HG02571 (cell line): ENCODE results near the gene OR6K3.
"Not testable (repeated sequence)": the region's sequence is repeated elsewhere in the genome, so short reads cannot be mapped to it uniquely, and the experiment has no call there.

Experiments
- ATAC-seq: cut with Tn5 transposase; IDR thresholded peaks from one replicate; pipeline ENCODE4 v1.9.1; 2021; ENCODE audit warnings: mild to moderate bottlenecking, moderate library complexity; ENCODE audit not compliant: unreplicated experiment

OR6K3 gene

GRCh38 chr1:158720620-158721019 lies at the start of gene OR6K3:
OR6K3 (minus strand) TSS chr1:158720720; CDS start chr1:158718115, 2,605 bp downstream.
- ATAC-seq: no peak

- ATAC-seq: no peak
Observed at GRCh38 chr1:158754420-158754819, 33.9 kb upstream of the OR6K3 start, which contains the start of gene OR6K6. OR6K6 (plus strand) TSS chr1:158754720; CDS start chr1:158754888, 168 bp downstream.

- ATAC-seq: no peak
Observed at GRCh38 chr1:158752155-158752712, 31.7 kb upstream of the OR6K3 start.

DNA sequence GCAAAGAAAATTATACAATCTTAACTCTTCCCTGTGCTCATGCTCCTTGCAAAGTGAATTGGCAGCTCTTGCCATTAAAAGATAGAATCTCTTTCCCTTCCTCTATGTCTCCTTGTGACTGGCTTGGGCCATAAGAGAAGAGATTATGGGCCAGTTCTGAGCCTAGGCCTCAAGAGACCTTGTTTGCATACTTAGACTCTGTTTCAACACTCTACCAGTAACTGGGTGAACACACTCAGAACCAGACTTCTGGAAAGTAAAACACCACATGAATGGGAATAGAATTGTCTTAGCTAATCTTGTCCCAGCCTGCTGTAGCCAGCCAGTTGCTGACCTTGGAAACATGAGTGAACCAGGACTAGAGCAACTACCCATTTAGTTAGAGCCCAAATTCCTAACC lies 15.3 kb upstream of the OR6K3 start:
- no peak for ATAC-seq

- no peak for ATAC-seq
Observed at GRCh38 chr1:158732524-158732923, 12.0 kb upstream of the OR6K3 start.

DNA sequence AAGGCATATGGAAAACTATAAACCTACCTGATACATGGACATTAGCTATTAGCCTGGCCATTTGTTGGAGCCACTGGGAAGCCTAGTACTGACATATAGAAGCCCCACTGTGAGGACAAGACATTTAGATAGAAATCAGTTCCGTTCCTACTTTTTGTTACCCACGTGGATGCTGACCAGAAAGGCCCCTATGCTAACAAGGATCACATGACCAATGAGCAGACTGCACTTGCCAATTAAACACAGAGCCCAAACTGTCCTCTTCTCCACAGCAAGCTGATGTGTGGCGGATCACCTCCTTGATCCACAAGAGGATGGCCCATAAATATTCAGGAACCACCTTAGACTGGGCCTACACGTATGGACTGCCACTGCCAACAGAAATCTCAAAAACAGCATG lies 11.2 kb upstream of the OR6K3 start:
- ATAC-seq: no peak

- ATAC-seq: no peak
Observed at GRCh38 chr1:158730453-158730852, 9.9 kb upstream of the OR6K3 start.

DNA sequence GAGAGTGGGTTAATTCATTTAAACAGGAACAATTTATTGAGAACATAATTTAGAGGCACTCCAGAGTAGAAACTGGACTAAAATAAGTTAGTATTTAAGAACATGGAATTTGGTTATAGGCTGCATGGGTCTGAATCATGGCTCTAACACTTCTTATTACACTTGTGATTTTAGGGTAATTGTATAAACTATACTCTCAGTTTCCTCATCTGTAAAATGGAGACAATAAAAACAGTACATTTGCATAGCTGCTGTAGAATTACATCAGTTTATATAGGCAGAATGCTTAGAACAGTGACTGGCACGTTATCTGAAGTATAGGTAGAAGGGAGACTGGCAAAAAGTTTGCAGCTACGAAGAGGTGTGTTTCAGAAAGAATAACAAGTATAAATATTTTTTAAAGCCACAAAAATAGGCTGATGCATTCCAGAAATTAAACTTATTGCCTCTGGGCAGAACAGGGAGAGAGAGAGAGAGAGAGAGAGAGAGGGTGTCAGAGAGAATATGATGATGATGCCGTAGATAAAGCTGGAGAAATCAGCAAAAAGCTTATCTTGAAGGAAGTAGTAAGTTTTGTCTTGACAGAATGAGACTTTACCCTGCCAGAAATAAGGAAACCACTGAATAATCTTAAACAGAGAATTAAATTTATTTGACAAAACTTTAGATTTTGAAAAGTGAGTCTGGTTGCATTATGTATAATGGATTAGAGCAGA lies 8.1 kb upstream of the OR6K3 start:
- no peak for ATAC-seq

GRCh38 chr1:158724442-158724841 lies 3.9 kb upstream of the OR6K3 start:
- ATAC-seq: no peak

DNA sequence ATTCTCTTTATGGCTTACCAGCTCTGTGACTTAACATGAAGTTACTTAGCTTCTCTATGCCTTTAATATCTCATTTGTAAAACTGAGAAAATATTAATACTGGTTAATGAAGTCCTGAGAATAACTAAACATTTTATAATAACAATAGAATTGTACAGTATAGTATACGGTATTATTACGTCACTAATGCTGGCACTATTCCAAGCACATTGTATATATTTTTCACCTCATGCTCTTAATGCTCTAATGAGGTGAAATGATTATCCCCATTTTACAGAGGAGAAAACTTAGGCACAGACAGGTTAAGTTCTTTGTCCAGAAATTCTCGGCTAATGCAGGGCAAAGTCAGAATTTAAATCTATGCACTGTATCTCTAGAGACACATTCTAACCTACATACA lies 856 bp downstream of the OR6K3 start:
- no peak for ATAC-seq

GRCh38 chr1:158717344-158717743 lies 3.2 kb downstream of the OR6K3 start:
- ATAC-seq: no peak

DNA sequence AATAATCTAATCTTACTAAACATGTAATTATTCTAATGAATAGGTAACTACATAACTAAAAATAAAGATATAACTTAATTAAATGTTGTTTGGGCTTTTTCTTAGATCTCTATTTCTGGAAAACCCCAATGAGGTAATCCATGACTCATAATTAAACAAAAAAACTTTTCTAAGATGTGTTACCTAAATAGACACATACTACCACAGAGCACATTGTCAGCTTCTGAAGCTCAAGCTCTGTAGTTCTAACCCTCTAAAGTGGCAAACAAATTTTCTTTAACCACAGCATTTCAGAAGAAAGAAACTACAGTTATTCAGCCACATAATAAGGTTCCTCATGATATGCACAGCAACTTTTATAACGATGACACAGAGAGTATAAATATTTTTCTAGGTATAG lies 4.2 kb downstream of the OR6K3 start:
- no peak for ATAC-seq

DNA sequence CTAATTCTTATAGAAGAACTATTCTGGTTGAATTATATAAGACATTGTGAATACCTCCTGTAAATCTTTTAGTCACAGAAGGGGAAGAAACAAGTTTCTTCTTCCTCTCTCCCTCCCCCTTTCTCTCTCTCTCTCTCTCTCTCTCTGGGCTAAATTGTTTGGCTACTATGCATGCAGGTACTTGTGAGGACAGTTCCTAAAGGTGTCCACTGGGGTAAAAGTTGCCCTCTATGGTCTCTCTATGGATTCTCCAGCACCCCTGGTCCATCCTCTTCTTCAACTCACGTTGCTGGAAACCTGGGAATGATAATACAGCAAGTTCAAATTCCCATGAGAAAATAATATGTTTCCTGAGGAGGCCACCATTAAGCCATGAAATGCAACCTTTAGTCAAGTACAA lies 5.8 kb downstream of the OR6K3 start:
- no peak for ATAC-seq

DNA sequence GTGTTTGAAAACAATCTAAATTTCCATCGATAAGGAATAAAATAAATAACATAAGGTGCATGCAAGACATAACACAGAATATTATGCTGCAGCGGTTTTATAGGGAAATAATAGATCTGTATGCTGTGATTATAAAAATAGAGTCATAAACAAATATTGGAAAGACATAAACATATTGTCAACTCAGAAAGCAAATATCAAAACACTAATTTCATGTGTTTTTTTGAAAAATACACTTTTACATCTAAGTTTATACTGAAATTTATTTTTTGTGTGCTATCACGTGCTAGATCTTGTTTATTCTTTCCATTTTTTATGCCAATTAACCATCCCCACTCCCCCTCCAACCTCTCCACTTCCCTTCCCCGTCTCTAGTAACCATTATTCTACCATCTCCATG lies 9.4 kb downstream of the OR6K3 start:
- no peak for ATAC-seq

GRCh38 chr1:158706096-158706495 lies 14.4 kb downstream of the OR6K3 start:
- no peak for ATAC-seq

DNA sequence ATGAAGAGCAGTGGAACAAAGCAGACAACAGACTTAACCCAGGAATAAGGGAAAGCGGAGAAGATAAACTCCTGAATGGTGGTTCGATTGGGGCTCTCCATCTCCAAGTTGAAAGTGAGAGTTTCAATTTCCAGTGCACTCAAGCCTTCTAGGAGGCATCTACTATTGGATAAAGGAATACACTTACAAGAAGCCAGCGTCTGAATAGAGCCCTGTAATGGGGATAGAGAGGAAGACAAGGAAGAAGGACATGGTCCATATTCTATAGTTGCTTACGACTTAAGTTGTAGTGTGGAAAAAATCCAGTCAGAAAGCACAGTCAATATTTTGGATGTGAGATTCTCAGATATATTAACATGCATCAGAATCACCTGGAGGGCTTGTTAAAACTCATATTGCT lies 20.0 kb downstream of the OR6K3 start, which contains the start of gene OR6K2:
OR6K2 (minus strand) TSS at position 101 of the 400 bp plus-strand sequence; CDS start at position 101, 0 bp downstream.
- ATAC-seq: no peak

DNA sequence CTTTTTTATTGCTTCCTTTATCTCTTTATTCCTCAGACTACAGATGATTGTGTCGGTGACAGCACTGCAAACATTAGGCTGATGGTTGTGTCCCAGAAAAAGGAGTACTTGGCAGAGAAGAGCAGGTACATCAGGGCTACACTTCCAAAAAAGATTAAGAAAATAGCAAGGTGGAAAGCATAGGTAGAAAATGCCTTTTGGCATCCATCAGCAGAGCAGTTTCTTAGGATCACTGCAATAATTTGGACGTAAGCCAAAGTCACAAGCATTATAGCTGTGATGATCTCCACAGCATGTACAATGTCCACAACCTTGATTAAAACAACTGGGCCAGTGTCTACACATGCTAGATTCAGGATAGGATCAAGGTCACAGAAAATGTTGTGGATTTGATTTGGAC lies 25.9 kb downstream of the OR6K3 start:
- ATAC-seq: no peak

GRCh38 chr1:158692356-158692755 lies 28.2 kb downstream of the OR6K3 start:
- ATAC-seq: no peak

DNA sequence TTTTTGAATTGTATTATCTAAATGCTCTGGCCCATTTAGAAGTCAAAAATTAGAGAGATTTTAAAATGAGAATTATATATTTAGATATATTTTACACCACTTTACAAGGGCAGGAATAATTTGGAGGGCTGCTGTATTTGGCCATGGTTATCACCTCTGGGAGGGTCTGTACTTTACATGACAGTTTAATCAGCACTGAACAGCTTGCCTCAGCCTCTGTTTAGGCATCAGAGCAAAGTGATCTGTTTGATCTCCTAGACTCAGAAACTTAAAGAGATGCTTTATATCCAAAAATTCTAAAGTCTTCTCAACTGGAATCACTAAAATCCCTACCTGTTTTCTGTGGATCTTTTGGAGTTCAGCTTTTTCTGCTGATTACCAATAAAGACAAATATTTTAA lies 28.6 kb downstream of the OR6K3 start:
- ATAC-seq: no peak

- not testable (repeated sequence) for ATAC-seq
Observed at GRCh38 chr1:158691149-158691548, 29.4 kb downstream of the OR6K3 start.

DNA sequence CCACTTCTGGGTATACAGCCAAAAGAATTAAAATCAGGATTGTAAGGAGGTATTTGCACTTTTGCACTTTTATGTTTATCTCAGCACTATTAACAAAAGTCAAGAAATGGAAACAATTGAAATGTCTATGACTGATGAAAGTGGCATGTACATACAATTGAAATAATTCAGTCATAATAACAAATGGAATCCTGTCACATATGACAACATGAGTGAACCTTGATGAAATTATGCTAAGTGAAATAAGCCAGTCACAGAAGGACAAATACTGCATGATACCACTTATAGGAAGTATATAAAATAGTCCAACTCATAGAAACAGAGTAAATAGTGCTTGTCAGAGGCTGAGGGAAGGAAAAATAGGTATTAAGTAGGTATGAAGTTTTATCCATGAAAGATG lies 30.6 kb downstream of the OR6K3 start:
- ATAC-seq: no peak

GRCh38 chr1:158689110-158689509 lies 31.4 kb downstream of the OR6K3 start:
- ATAC-seq: no peak

- not testable (repeated sequence) for ATAC-seq
Observed at GRCh38 chr1:158688343-158688742, 32.2 kb downstream of the OR6K3 start.
